ENCODE results near the gene STAP2. TPM values are rescaled to one million over a fixed set of nuclear protein-coding genes. Genes with fewer than 3 reads are reported as not detected.

Gene STAP2
- polyA plus RNA-seq, 1 donor (not counting 4 experiments of a cell fraction or from before 2014, with no cell fraction given): 60.0 TPM

GRCh38 chr19:4376028-4376670, 37.5 kb upstream of the STAP2 start:
- H3K9ac ChIP-seq (ENCODE audit: control insufficient read depth, extremely low read depth, insufficient read depth, low read length): peak overlapping the region; percentile 77
- dilution Hi-C loops (cut with MboI; ENCODE audit: extremely low pct_ligation_motif_present, low sequenced_read_pairs): no loop called here
- peaks cover 65% of the 10 kb centered on the region for H3K79me2 ChIP-seq (ENCODE audit: control insufficient read depth, insufficient read depth, low read length)

DNA sequence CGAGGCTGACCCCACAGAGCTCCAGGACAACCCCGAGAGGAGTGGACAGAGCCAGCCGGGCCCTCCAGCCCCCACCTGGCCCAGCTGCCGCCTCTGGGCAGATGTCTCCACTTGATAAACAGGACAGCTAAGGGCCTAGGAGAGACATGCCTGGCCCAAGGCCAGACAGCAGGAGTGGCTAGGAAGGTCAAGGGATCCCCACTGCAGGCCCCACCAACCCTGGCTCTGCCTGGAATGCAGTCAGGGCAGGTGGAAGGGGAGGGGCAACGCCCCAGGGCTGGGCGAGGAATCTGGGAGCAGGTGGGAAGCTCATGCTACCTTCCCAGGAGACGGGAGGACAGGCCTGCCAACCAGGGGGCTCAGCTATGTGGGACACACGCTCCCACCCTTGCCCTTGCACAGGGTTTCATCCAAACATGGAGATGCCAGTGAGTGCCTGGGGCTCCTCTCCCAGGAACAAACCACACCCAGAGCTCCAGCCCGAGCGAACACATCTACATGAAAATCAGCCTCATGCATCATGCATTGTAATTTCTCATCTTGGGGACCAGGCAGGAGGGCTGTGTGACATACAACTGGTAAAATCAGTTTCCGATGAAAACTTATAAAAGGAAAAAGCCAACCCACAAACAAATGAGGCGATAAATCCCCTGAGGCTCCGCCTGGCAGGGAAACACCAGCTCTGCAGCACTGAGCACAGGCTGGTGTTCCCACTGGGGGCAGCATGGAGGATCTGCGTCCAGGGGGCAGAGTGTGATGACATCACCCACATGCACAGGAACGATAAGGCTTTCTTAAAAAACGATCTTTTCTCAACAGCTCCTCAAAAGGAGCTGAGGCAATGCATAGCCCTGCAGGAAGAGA, 36.8 kb upstream of the STAP2 start:
- peaks cover 71% of the 10 kb centered on the region for H3K79me2 ChIP-seq (ENCODE audit: control insufficient read depth, insufficient read depth, low read length)
- H3K36me3 ChIP-seq (ENCODE audit: control insufficient read depth in 2 of 2, extremely low read depth in 1 of 2, insufficient read depth in 2 of 2, low read length in 2 of 2): peaks cover 2 to 4% of the 10 kb centered on the region in 2 experiments
- H3K27me3 ChIP-seq (ENCODE audit: control insufficient read depth, extremely low read depth, insufficient read depth, low read length): no peaks in the 10 kb centered on the region
- H3K9ac ChIP-seq (ENCODE audit: control insufficient read depth, extremely low read depth, insufficient read depth, low read length): peak overlapping the region; percentile 77
- no peaks in the 10 kb centered on the region for H3K9me3 ChIP-seq (ENCODE audit: control insufficient read depth, low read depth, low read length)
- peak overlapping the region; percentile 83 for H3K27ac ChIP-seq (ENCODE audit: control insufficient read depth, insufficient read depth, low read length)
- H2AFZ ChIP-seq (ENCODE audit: control insufficient read depth, low read length): no peak overlapping the region
- H3K4me1 ChIP-seq (ENCODE audit: control insufficient read depth, extremely low read depth, insufficient read depth, low read length): peaks cover 64% of the 10 kb centered on the region
- peak overlapping the region; percentile 78 for H3K4me2 ChIP-seq (ENCODE audit: control insufficient read depth, extremely low read depth, insufficient read depth, low read depth, low read length)
- peak; percentile 41 for FAIRE-seq
- peak; percentile 67 for DNase-seq (ENCODE audit: low read depth, low spot score)
- H3K4me3 ChIP-seq (ENCODE audit: control insufficient read depth in 2 of 3, extremely low read depth in 1 of 3, insufficient read depth in 2 of 3, low read depth in 1 of 3, low read length in 3 of 3): peak overlapping the region in 2 of 3 experiments; percentile 5 to 15
- TF ChIP-seq CTCF (optimal IDR thresholded peaks at IDR 0.05 in 1 of 3, IDR thresholded peaks at IDR 0.05 in 1 of 3, conservative IDR thresholded peaks at IDR 0.05 in 1 of 3; ENCODE audit: extremely low read depth in 1 of 3, insufficient read depth in 2 of 3, low read length in 3 of 3): peak; percentile 8 to 61 (median 42)
- no peak for TF ChIP-seq EZH2 (IDR thresholded peaks at IDR 0.05; ENCODE audit: low read length)
- dilution Hi-C loops (cut with MboI; ENCODE audit: extremely low pct_ligation_motif_present, low sequenced_read_pairs): no loop called here
- peaks cover 16% of the 10 kb centered on the region for H4K20me1 ChIP-seq (ENCODE audit: control insufficient read depth, extremely low read depth, insufficient read depth, low read length)
- peaks cover 11% of the 10 kb centered on the region for H3K9me1 ChIP-seq (ENCODE audit: control insufficient read depth, extremely low read depth, insufficient read depth, low read length)

More at GRCh38 chr19:4376028-4376670, 37.5 kb upstream of the STAP2 start:
- no peaks in the 10 kb centered on the region for H3K9me3 ChIP-seq (ENCODE audit: control insufficient read depth, low read depth, low read length)
- peaks cover 11% of the 10 kb centered on the region for H3K9me1 ChIP-seq (ENCODE audit: control insufficient read depth, extremely low read depth, insufficient read depth, low read length)
- no peak overlapping the region for H2AFZ ChIP-seq (ENCODE audit: control insufficient read depth, low read length)
- H3K4me3 ChIP-seq (ENCODE audit: control insufficient read depth in 2 of 3, extremely low read depth in 1 of 3, insufficient read depth in 2 of 3, low read depth in 1 of 3, low read length in 3 of 3): no peak overlapping the region
- FAIRE-seq (no peak), DNase-seq (ENCODE audit: low read depth, low spot score) (no peak)
- no peaks in the 10 kb centered on the region for H3K27me3 ChIP-seq (ENCODE audit: control insufficient read depth, extremely low read depth, insufficient read depth, low read length)
- peak overlapping the region; percentile 83 for H3K27ac ChIP-seq (ENCODE audit: control insufficient read depth, insufficient read depth, low read length)
- peaks cover 70% of the 10 kb centered on the region for H3K4me1 ChIP-seq (ENCODE audit: control insufficient read depth, extremely low read depth, insufficient read depth, low read length)
- peaks cover 20% of the 10 kb centered on the region for H4K20me1 ChIP-seq (ENCODE audit: control insufficient read depth, extremely low read depth, insufficient read depth, low read length)
- H3K4me2 ChIP-seq (ENCODE audit: control insufficient read depth, extremely low read depth, insufficient read depth, low read depth, low read length): peak overlapping the region; percentile 78
- TF ChIP-seq EZH2 (IDR thresholded peaks at IDR 0.05; ENCODE audit: low read length): no peak
- TF ChIP-seq CTCF (optimal IDR thresholded peaks at IDR 0.05 in 1 of 3, IDR thresholded peaks at IDR 0.05 in 1 of 3, conservative IDR thresholded peaks at IDR 0.05 in 1 of 3; ENCODE audit: extremely low read depth in 1 of 3, insufficient read depth in 2 of 3, low read length in 3 of 3): no peak
- H3K36me3 ChIP-seq (ENCODE audit: control insufficient read depth in 2 of 2, extremely low read depth in 1 of 2, insufficient read depth in 2 of 2, low read length in 2 of 2): peaks cover 0 to 2% of the 10 kb centered on the region in 2 experiments
